K562 treated with DMSO at 1 percent for 4 hours (cell line): Measurements from ENCODE around the gene CLEC4F. TPM values are rescaled to one million over a fixed set of nuclear protein-coding genes. Genes with fewer than 3 reads are reported as not detected.

ENCODE experiments used
- total RNA-seq: library from RNA; unstranded; fragments of 300-600 nt; gene quantifications from 2 replicates; pipeline ENCODE4 v1.2.3, GENCODE V29; 2022; ENCODE audit not compliant: insufficient read depth

Gene CLEC4F, protein sequence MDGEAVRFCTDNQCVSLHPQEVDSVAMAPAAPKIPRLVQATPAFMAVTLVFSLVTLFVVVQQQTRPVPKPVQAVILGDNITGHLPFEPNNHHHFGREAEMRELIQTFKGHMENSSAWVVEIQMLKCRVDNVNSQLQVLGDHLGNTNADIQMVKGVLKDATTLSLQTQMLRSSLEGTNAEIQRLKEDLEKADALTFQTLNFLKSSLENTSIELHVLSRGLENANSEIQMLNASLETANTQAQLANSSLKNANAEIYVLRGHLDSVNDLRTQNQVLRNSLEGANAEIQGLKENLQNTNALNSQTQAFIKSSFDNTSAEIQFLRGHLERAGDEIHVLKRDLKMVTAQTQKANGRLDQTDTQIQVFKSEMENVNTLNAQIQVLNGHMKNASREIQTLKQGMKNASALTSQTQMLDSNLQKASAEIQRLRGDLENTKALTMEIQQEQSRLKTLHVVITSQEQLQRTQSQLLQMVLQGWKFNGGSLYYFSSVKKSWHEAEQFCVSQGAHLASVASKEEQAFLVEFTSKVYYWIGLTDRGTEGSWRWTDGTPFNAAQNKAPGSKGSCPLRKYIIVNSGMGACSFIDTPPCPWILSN
- total RNA-seq: not detected in 2 replicates

DNA sequence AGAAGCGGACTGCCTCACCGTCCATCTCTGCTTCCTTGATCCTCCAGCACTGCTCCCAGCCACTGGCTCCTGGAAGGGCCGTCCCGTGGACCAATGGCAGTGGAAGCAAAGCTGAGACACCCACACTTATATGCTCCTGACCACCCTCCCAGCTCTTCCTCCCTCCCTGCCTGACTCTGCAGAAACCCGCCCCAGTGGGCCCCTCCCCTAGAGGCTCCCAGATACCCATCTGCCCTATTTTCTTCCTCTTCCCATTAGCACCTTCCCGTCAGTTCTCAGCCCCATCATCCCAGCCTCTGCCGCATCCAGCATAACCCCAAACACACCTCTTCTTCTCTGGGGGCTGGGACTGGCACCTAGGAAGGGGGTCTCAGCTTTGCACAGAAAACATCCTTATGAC is at the start of gene CLEC4F:
Gene CLEC4F (minus strand): TSS at position 101 of the 400 bp plus-strand sequence. CDS start 76 bp downstream, at position 25.

DNA sequence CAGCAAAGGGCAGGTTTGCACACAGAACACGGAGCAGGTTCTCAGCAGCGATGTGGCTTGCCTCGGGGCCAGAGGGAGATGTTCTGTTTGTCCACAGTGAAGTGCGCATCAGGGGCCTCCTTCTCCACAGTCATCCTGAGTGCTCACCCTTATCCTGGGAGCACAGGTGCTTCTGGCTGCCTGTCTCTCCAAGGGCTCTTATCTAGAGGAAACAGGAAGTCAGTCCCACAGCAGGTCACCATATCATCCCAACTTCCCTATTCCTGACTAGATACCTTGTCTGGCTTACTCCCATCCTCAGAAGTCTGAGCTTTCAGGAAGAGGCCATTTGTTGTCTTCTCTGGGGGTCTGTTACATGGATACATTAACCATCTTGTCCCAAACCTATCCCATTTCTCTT is 15.2 kb upstream of the CLEC4F start, which contains the start of gene CD207:
Gene CD207 (minus strand): TSS at position 174 of the 400 bp plus-strand sequence. CDS start 40 bp downstream, at position 134.

GRCh38 chr2:70790136-70790828 is 30.1 kb downstream of the CLEC4F start, which contains the start of gene FIGLA:
Gene FIGLA, minus strand, starts transcription at chr2:70790643. Its CDS starts 5 bp downstream, at chr2:70790638.

GRCh38 chr2:70767699-70768589 is 52.5 kb downstream of the CLEC4F start, which contains the start of gene ADD2:
Gene ADD2, minus strand, starts transcription at chr2:70768200. Its CDS starts 61,792 bp downstream, at chr2:70706408.

Other genes starting within 250 kb of the CLEC4F start
- 19.9 and 20.5 TPM in 2 replicates for gene ADD2, start 52.4 kb downstream of the CLEC4F start, total RNA-seq
- gene FIGLA, start 30.0 kb downstream of the CLEC4F start, total RNA-seq: not detected in 2 replicates
- not detected in 2 replicates for gene CD207, start 15.2 kb upstream of the CLEC4F start, total RNA-seq
- gene VAX2, start 80.0 kb upstream of the CLEC4F start, total RNA-seq: not detected in 2 replicates
- not detected in 2 replicates for gene ATP6V1B1, start 115.3 kb upstream of the CLEC4F start, total RNA-seq
- not detected in 2 replicates for gene ANKRD53, start 158.0 kb upstream of the CLEC4F start, total RNA-seq
- gene TEX261, start 174.3 kb upstream of the CLEC4F start, total RNA-seq: 52.8 and 61.7 TPM in 2 replicates
- 35.1 and 58.0 TPM in 2 replicates for gene NAGK, start 248.0 kb upstream of the CLEC4F start, total RNA-seq